ENCODE data around the gene DTX3. TPM values are rescaled to one million over a fixed set of nuclear protein-coding genes. Genes with fewer than 3 reads are reported as not detected.

The DTX3 gene
- total RNA-seq, 1 donor from 2014 or later, result 99.6 TPM

GRCh38 chr12:57606399-57606798 lies 1.8 kb downstream of the DTX3 start:
- H3K4me1 Mint-ChIP-seq (ENCODE audit: low read depth, unreplicated experiment), result peaks cover 44% of the 10 kb centered on the region
- TF ChIP-seq, protein P1, sequence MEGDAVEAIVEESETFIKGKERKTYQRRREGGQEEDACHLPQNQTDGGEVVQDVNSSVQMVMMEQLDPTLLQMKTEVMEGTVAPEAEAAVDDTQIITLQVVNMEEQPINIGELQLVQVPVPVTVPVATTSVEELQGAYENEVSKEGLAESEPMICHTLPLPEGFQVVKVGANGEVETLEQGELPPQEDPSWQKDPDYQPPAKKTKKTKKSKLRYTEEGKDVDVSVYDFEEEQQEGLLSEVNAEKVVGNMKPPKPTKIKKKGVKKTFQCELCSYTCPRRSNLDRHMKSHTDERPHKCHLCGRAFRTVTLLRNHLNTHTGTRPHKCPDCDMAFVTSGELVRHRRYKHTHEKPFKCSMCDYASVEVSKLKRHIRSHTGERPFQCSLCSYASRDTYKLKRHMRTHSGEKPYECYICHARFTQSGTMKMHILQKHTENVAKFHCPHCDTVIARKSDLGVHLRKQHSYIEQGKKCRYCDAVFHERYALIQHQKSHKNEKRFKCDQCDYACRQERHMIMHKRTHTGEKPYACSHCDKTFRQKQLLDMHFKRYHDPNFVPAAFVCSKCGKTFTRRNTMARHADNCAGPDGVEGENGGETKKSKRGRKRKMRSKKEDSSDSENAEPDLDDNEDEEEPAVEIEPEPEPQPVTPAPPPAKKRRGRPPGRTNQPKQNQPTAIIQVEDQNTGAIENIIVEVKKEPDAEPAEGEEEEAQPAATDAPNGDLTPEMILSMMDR (IDR thresholded peaks at IDR 0.05; ENCODE audit: partially characterized antibody, unreplicated experiment), result no peak
- H3K36me3 Mint-ChIP-seq (ENCODE audit: unreplicated experiment), result peaks cover 10% of the 10 kb centered on the region
- no peak for DNase-seq
- peaks cover 24% of the 10 kb centered on the region for H3K9me3 Mint-ChIP-seq (ENCODE audit: unreplicated experiment)
- H3K27me3 Mint-ChIP-seq (ENCODE audit: unreplicated experiment), result peaks cover 16% of the 10 kb centered on the region
- peak overlapping the region; percentile 69 for H3K27ac Mint-ChIP-seq (ENCODE audit: unreplicated experiment)
- peak overlapping the region; percentile 84 for H3K4me3 Mint-ChIP-seq (ENCODE audit: unreplicated experiment)

DNA sequence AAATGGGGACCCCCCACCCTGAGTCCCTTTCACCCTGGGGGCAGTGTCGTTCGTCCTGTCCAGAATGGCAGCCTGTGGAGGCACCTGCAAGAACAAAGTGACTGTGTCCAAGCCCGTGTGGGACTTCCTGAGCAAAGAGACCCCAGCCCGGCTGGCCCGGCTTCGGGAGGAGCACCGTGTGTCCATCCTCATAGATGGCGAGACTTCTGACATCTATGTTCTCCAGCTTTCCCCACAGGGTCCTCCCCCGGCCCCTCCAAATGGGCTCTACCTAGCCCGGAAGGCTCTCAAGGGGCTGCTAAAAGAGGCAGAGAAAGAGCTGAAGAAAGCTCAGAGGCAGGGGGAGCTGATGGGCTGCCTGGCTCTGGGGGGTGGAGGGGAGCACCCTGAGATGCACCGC lies 2.2 kb downstream of the DTX3 start:
- TF ChIP-seq, protein P1 (IDR thresholded peaks at IDR 0.05; ENCODE audit: partially characterized antibody, unreplicated experiment), result no peak
- Mint-ChIP-seq H3K27ac (ENCODE audit: unreplicated experiment) (peak overlapping the region; percentile 69), H3K9me3 (ENCODE audit: unreplicated experiment) (peaks cover 22% of the 10 kb centered on the region), H3K4me3 (ENCODE audit: unreplicated experiment) (peak overlapping the region; percentile 84), H3K36me3 (ENCODE audit: unreplicated experiment) (peaks cover 10% of the 10 kb centered on the region), H3K4me1 (ENCODE audit: low read depth, unreplicated experiment) (peaks cover 44% of the 10 kb centered on the region), H3K27me3 (ENCODE audit: unreplicated experiment) (peaks cover 16% of the 10 kb centered on the region)
- DNase-seq, result no peak

DNA sequence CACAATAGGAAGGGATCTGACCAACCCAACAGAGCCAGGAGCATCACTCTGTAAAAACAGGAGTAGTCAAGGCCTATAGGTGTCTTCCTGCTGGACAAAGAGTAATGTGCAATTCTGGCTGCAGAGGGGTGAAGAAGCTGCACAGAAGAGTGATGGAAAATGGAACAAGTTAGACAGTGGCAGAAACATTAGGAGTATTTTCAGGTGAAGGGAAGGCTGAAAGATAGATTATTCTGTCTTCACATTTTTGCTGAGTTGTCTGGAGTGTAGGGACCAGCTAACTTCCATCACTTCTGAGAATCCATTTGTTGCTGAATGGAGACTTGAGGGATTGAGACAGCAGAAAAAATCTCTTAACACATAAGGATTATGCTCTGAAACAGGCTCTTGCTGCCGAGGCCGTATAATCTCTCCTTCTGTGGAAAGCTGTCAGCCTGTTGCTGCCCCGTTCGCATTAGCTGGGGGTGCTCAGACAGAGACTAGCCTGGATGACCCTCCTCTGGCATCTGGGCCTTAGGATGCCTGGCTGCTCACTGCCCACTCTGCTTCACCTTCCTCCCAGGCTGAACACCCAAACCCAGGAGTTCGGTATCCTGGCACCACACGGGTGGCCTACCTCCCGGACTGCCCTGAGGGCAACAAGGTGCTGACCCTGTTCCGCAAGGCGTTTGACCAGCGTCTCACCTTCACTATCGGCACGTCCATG lies 3.5 kb downstream of the DTX3 start:
- peaks cover 2% of the 10 kb centered on the region for H3K36me3 Mint-ChIP-seq (ENCODE audit: unreplicated experiment)
- TF ChIP-seq, protein P1 (IDR thresholded peaks at IDR 0.05; ENCODE audit: partially characterized antibody, unreplicated experiment), result no peak
- no peak for DNase-seq
- H3K27ac Mint-ChIP-seq (ENCODE audit: unreplicated experiment), result no peak overlapping the region
- H3K9me3 Mint-ChIP-seq (ENCODE audit: unreplicated experiment), result peaks cover 25% of the 10 kb centered on the region
- H3K4me1 Mint-ChIP-seq (ENCODE audit: low read depth, unreplicated experiment), result peaks cover 44% of the 10 kb centered on the region
- H3K4me3 Mint-ChIP-seq (ENCODE audit: unreplicated experiment), result peak overlapping the region; percentile 33
- H3K27me3 Mint-ChIP-seq (ENCODE audit: unreplicated experiment), result peaks cover 18% of the 10 kb centered on the region

DNA sequence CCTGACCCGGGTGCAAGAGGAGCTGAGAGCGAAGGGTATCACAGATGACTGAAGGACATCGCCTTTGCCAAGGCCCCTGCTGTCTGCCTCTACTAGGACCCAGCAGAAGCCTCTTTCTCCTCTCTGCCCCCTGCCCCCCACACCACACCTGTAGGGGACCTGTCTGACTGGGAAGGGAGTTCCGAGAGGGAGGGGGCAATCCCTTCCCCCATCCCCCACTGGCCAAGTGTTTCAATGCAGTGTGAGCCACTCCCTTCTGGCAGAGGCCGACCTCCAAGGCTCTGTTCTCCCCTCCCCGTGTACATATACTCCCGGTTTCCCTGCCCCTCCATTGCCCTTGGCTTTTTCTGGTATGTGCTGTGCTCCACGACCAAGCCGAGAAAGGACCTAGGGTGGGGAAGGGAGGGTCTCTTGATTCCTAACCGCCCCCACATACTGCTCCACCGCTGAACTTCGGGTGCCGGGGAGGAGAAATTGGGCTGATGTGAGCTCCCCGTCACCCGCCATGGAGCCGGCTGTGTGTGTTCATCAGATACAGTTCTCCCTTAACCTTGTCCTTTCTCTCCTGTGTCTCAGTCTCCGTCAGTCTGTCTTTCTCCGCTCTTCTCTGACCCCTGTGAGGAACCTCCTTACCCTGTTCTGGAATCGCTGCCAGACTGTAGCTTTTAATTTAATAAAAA lies 4.6 kb downstream of the DTX3 start:
- Mint-ChIP-seq H3K9me3 (ENCODE audit: unreplicated experiment) (peaks cover 22% of the 10 kb centered on the region), H3K27me3 (ENCODE audit: unreplicated experiment) (peaks cover 13% of the 10 kb centered on the region), H3K4me3 (ENCODE audit: unreplicated experiment) (peak overlapping the region; percentile 82), H3K27ac (ENCODE audit: unreplicated experiment) (peak overlapping the region; percentile 52), H3K4me1 (ENCODE audit: low read depth, unreplicated experiment) (peaks cover 43% of the 10 kb centered on the region), H3K36me3 (ENCODE audit: unreplicated experiment) (no peaks in the 10 kb centered on the region)
- TF ChIP-seq, protein P1 (IDR thresholded peaks at IDR 0.05; ENCODE audit: partially characterized antibody, unreplicated experiment), result no peak
- peak; percentile 31 for DNase-seq

Measured in glutamatergic neuron (in vitro differentiated cells).